HepG2 (cell line): ENCODE measurements around the gene RAD1. TPM values are rescaled to one million over a fixed set of nuclear protein-coding genes. Genes with fewer than 3 reads are reported as not detected.

ENCODE experiments used
- ATAC-seq: fragments of 200-7000 bp; cut with Tn5 transposase; 3 replicates; pipeline ENCODE4 v1.9.1; 2020; ENCODE audit warnings: mild to moderate bottlenecking, moderate library complexity
- BruUV-seq: library from RNA; stranded (reverse); fragments of 400-500 nt; replicated peaks from 2 replicates; lab custom pipeline; 2021; lab: Mats Ljungman, UMichigan
- CTCF ChIA-PET: fragments of 300-600 bp; formaldehyde crosslinking; extraction: SDS; loops from one replicate; lab custom pipeline; 2021; ENCODE audit warnings: low total read pairs, inconsistent platforms, low intra/inter-chr PET ratio; lab: Yijun Ruan, JAX
- POLR2A ChIA-PET: fragments of 350-600 bp; sonication (Branson Sonifier 250); formaldehyde crosslinking; loops from one replicate; lab custom pipeline; 2020; ENCODE audit warnings: antibody characterized with exemption, inconsistent platforms; lab: Yijun Ruan, JAX
- DNase-seq: peaks from one replicate; pipeline ENCODE4 v3.0.0-alpha.2; 2015; ENCODE audit warnings: low spot score
- FAIRE-seq: peaks from 3 replicates; lab custom pipeline; 2011; peaks lifted over from hg19 to GRCh38; lab: Jason Lieb, UNC
- H2AFZ ChIP-seq: one replicate; pipeline ENCODE4 v1.6.1; 2011; ENCODE audit warnings: low read length, inconsistent platforms
- H3K27ac ChIP-seq: fragments of 300-600 bp; 3 replicates; pipeline ENCODE4 v1.8.0; 2011; ENCODE audit warnings: mixed run types, mild to moderate bottlenecking, mixed read lengths, low read length, inconsistent platforms; ENCODE audit not compliant: insufficient read depth; ENCODE audit errors: extremely low read length
- H3K27me3 ChIP-seq, 2 experiments: fragments of 200-600 bp in 1 of 2; 2 replicates in 1 of 2; 3 replicates in 1 of 2; pipeline versions ENCODE4 v1.6.0 to v1.8.0; 2011; ENCODE audit warnings: low read length in 2 of 2, mild to moderate bottlenecking in 2 of 2, moderate library complexity in 2 of 2, inconsistent platforms in 1 of 2; ENCODE audit not compliant: insufficient read depth in 2 of 2, control insufficient read depth in 1 of 2
- H3K36me3 ChIP-seq, 2 experiments: fragments of 200-600 bp in 1 of 2; replicated peaks in 1 of 2; 2 replicates in 1 of 2; 3 replicates in 1 of 2; pipeline versions ENCODE4 v1.5.1 to v1.8.0; 2011; ENCODE audit warnings: low read length in 2 of 2, inconsistent platforms in 1 of 2; ENCODE audit not compliant: insufficient read depth in 2 of 2, control insufficient read depth in 1 of 2
- H3K4me1 ChIP-seq: 2 replicates; pipeline ENCODE4 v1.5.1; 2012; ENCODE audit warnings: low read length, inconsistent platforms; ENCODE audit not compliant: insufficient read depth
- H3K4me2 ChIP-seq: 2 replicates; pipeline ENCODE4 v1.6.0; 2011; ENCODE audit warnings: low read depth, low read length, inconsistent platforms
- H3K4me3 ChIP-seq, 3 experiments: fragments of 200-600 bp in 1 of 3; sonication (generic), shearing (Covaris generic) in 1 of 3; replicated peaks in 1 of 3; 2 replicates each; pipeline ENCODE4 v1.5.1; 2011 to 2016; ENCODE audit warnings: low read length in 3 of 3, inconsistent platforms in 2 of 3, low read depth in 2 of 3, mild to moderate bottlenecking in 2 of 3, control low read depth in 1 of 3, mixed read lengths in 1 of 3; ENCODE audit not compliant: insufficient read depth in 1 of 3
- H3K79me2 ChIP-seq: one replicate; pipeline ENCODE4 v1.6.1; 2011; ENCODE audit warnings: low read length, inconsistent platforms; ENCODE audit not compliant: insufficient read depth
- H3K9ac ChIP-seq: 2 replicates; pipeline ENCODE4 v1.6.0; 2011; ENCODE audit warnings: mild to moderate bottlenecking, low read depth, low read length, inconsistent platforms; ENCODE audit not compliant: insufficient read depth
- H3K9me3 ChIP-seq: 2 replicates; pipeline ENCODE4 v1.5.1; 2012; ENCODE audit warnings: mild to moderate bottlenecking, low read length
- H4K20me1 ChIP-seq: 2 replicates; pipeline ENCODE4 v1.6.0; 2011; ENCODE audit warnings: inconsistent platforms, mild to moderate bottlenecking, low read length, moderate library complexity; ENCODE audit not compliant: insufficient read depth
- ASH2L ChIP-seq: fragments of 300-600, 200-600 bp; sonication (generic); IDR thresholded peaks from 2 replicates; pipeline ENCODE4 v1.7.0; 2017; ENCODE audit warnings: low read depth, mild to moderate bottlenecking, moderate library complexity, mixed read lengths, low read length; ENCODE audit not compliant: insufficient read length
- HES4 ChIP-seq: sonication (generic); formaldehyde crosslinking; IDR thresholded peaks from 2 replicates; pipeline ENCODE4 v1.9.0; 2021; ENCODE audit warnings: mild to moderate bottlenecking, missing genetic modification reagents, borderline replicate concordance
- KAT2B ChIP-seq: fragments of 150-350 bp; IDR thresholded peaks from 2 replicates; pipeline ENCODE4 v1.6.1; 2014; ENCODE audit warnings: low read depth, low read length, borderline replicate concordance
- NCOR1 ChIP-seq: fragments of 200-600 bp; sonication (generic); IDR thresholded peaks from 2 replicates; pipeline ENCODE4 v1.7.0; 2017; ENCODE audit warnings: antibody characterized with exemption, low read length, borderline replicate concordance
- NR1H2 ChIP-seq: sonication (generic); formaldehyde crosslinking; IDR thresholded peaks from 2 replicates; pipeline ENCODE4 v1.8.1; 2022; ENCODE audit warnings: low read depth, missing genetic modification reagents, borderline replicate concordance
- PCBP2 ChIP-seq: fragments of 200-400 bp; formaldehyde crosslinking; optimal IDR thresholded peaks from 2 replicates; pipeline ENCODE3; 2018; ENCODE audit warnings: low read length, low read depth; ENCODE audit not compliant: poor library complexity, severe bottlenecking
- POLR2G ChIP-seq: fragments of 200-400 bp; formaldehyde crosslinking; IDR thresholded peaks from 2 replicates; pipeline ENCODE4 v1.6.1; 2018; ENCODE audit warnings: mild to moderate bottlenecking, low read depth, low read length, moderate library complexity
- TGIF2 ChIP-seq: IDR thresholded peaks from 2 replicates; pipeline ENCODE4 v1.6.1; 2016; ENCODE audit warnings: control low read depth, missing compliant biosample characterization
- YEATS2 ChIP-seq: sonication (generic); formaldehyde crosslinking; IDR thresholded peaks from 2 replicates; pipeline ENCODE4 v1.4.0; 2020; ENCODE audit warnings: missing genetic modification reagents, borderline replicate concordance
- ZNF546 ChIP-seq: sonication (generic); formaldehyde crosslinking; conservative IDR thresholded peaks from 2 replicates; pipeline ENCODE4 v1.8.1; 2023; ENCODE audit warnings: mild to moderate bottlenecking, missing genetic modification reagents
- ZNF547 ChIP-seq: sonication (generic); formaldehyde crosslinking; IDR thresholded peaks from 2 replicates; pipeline ENCODE4 v1.5.1; 2020; ENCODE audit warnings: mild to moderate bottlenecking, missing genetic modification reagents
- ZNF746 ChIP-seq: sonication (generic); formaldehyde crosslinking; IDR thresholded peaks from 2 replicates; pipeline ENCODE4 v1.8.0; 2022; ENCODE audit warnings: mild to moderate bottlenecking, missing genetic modification reagents
- ZNF879 ChIP-seq: sonication (generic); formaldehyde crosslinking; IDR thresholded peaks from 2 replicates; pipeline ENCODE4 v1.8.1; 2023; ENCODE audit warnings: missing genetic modification reagents
- WGBS: methylation state at CpG from one replicate; pipeline ENCODE4 v1.1.6; 2017; ENCODE audit warnings: low lambda C conversion rate; 5-methylcytosine and 5-hydroxymethylcytosine counted together
- in situ Hi-C: cut with HindIII; loops from 2 replicates; pipeline ENCODE4 v1.10.0; 2017; ENCODE audit warnings: low pct_unique_long_range_greater_than_20kb; ENCODE audit not compliant: extremely low pct_ligation_motif_present
- intact Hi-C: fragments of 100-400 bp; cut with micrococcal nuclease; formaldehyde crosslinking; loops from one replicate; pipeline ENCODE4 v1.10.0; 2022; ENCODE audit not compliant: unreplicated experiment
- polyA plus RNA-seq, 8 experiments: library from polyadenylated mRNA; depleted of rRNA in 3 of 8; stranded (reverse) in 7 of 8; unstranded in 1 of 8; fragments of >200 nt; fragmentation: Illumina TruSeq in 4 of 8; extraction: Trizol in 4 of 8; gene quantifications; 2 replicates each; pipeline versions ENCODE4 v1.2.1 to v1.2.3, GENCODE V29; 2011 to 2016; ENCODE audit warnings: low read depth in 4 of 8, missing spikeins in 1 of 8, mixed read lengths in 1 of 8; ENCODE audit not compliant: insufficient read depth in 1 of 8
- total RNA-seq, 5 experiments: library from RNA; depleted of rRNA; stranded (reverse); fragments of >200 nt; fragmentation: Illumina TruSeq; extraction: Trizol; gene quantifications; 2 replicates each; pipeline ENCODE4 v1.2.3, GENCODE V29; 2016; ENCODE audit warnings: low read depth in 1 of 5
- TF ChIP-seq, protein P1 (sequence below): sonication (generic); formaldehyde crosslinking; IDR thresholded peaks from 2 replicates; pipeline ENCODE4 v1.4.0; 2020; ENCODE audit warnings: missing genetic modification reagents
- TF ChIP-seq, protein P2 (sequence below), 2 experiments: sonication (generic) in 1 of 2; formaldehyde crosslinking in 1 of 2; IDR thresholded peaks; 2 replicates each; pipeline versions ENCODE4 v1.5.1 to v1.6.1; 2011 to 2020; ENCODE audit warnings: borderline replicate concordance in 1 of 2, low read depth in 1 of 2, low read length in 1 of 2, mild to moderate bottlenecking in 1 of 2, missing genetic modification reagents in 1 of 2, moderate library complexity in 1 of 2
- TF ChIP-seq, protein P3 (sequence below): sonication (generic); formaldehyde crosslinking; IDR thresholded peaks from 2 replicates; pipeline ENCODE4 v1.8.0; 2022; ENCODE audit warnings: mild to moderate bottlenecking, missing genetic modification reagents; ENCODE audit not compliant: insufficient replicate concordance
- TF ChIP-seq, protein P4 (sequence below): sonication (generic); formaldehyde crosslinking; IDR thresholded peaks from 2 replicates; pipeline ENCODE4 v1.5.0; 2020; ENCODE audit warnings: mild to moderate bottlenecking, missing genetic modification reagents

The RAD1 gene
- total and polyA plus RNA-seq, 2 of the 13 experiments (the other 11 are each of a cell fraction or from before 2014, with no cell fraction given), result 14.7 to 39.1 TPM

DNA sequence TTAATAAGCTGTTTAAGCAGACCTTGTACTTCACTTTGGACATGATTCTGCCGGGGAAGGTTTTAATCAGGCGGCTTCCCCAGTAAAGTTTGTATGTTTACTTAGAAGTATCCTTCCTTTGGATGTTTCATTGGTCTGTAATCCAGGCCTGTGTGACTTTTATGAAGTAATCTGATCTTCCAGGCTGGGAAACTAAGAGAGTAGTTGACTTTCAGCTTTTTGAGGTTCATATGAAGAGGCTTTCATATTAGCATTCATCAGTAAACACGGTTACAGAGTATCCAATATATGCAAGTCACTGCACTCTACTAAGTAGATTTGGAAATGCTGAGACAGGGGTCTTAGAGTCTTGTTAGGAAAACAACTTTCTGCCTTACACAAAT is 15.1 kb upstream of the RAD1 start:
- Histone ChIP-seq H3K4me3 (peak overlapping the region; percentile 91 to 99 (median 96)), H3K27ac (peak overlapping the region; percentile 92), H3K4me2 (peak overlapping the region; percentile 77), H3K36me3 (peaks cover 0 to 16% of the 10 kb centered on the region in 2 experiments; a peak in 2 of 5 replicates), H3K79me2 (peaks cover 41% of the 10 kb centered on the region), H3K27me3 (no peaks in the 10 kb centered on the region; a peak in 1 of 5 replicates), H3K4me1 (peaks cover 19% of the 10 kb centered on the region), H4K20me1 (no peaks in the 10 kb centered on the region), H2AFZ (peak overlapping the region; percentile 46), H3K9me3 (no peaks in the 10 kb centered on the region), H3K9ac (peak overlapping the region; percentile 94)
- in situ Hi-C loops, result no loop called here
- no TSS peak for BruUV-seq
- intact Hi-C loops, result no loop called here
- no peak for ATAC-seq
- no peak for DNase-seq
- WGBS, result 0% methylated on average over 3 of the region's 3 CpGs
- ChIA-PET POLR2A (interaction anchor here (0.7 to 3.4 kb wide), 5 partner anchors 9 to 92 kb away, joined by 3 to 92 read pairs (median 8); partner anchors contain the start of genes BRIX1, RAD1 and TTC23L), CTCF (no interaction called here)
- FAIRE-seq, result no peak
- TF ChIP-seq YEATS2 (CRISPR knock-in tag) (no peak), NR1H2 (no peak), HES4 (CRISPR knock-in tag) (no peak), ZNF546 (no peak), TGIF2 (CRISPR knock-in tag) (no peak), KAT2B (no peak), NCOR1 (no peak), PCBP2 (no peak), ZNF879 (CRISPR knock-in tag) (no peak), POLR2G (no peak), ZNF746 (CRISPR knock-in tag) (no peak), ZNF547 (no peak), ASH2L (peak; percentile 38)
- TF ChIP-seq, protein P1, sequence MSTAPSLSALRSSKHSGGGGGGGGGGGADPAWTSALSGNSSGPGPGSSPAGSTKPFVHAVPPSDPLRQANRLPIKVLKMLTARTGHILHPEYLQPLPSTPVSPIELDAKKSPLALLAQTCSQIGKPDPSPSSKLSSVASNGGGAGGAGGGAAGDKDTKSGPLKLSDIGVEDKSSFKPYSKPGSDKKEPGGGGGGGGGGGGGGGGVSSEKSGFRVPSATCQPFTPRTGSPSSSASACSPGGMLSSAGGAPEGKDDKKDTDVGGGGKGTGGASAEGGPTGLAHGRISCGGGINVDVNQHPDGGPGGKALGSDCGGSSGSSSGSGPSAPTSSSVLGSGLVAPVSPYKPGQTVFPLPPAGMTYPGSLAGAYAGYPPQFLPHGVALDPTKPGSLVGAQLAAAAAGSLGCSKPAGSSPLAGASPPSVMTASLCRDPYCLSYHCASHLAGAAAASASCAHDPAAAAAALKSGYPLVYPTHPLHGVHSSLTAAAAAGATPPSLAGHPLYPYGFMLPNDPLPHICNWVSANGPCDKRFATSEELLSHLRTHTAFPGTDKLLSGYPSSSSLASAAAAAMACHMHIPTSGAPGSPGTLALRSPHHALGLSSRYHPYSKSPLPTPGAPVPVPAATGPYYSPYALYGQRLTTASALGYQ, result no peak
- TF ChIP-seq, protein P2, sequence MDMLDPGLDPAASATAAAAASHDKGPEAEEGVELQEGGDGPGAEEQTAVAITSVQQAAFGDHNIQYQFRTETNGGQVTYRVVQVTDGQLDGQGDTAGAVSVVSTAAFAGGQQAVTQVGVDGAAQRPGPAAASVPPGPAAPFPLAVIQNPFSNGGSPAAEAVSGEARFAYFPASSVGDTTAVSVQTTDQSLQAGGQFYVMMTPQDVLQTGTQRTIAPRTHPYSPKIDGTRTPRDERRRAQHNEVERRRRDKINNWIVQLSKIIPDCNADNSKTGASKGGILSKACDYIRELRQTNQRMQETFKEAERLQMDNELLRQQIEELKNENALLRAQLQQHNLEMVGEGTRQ (IDR thresholded peaks at IDR 0.05; ENCODE audit: low read depth, low read length), result no peak
- TF ChIP-seq, protein P2 (CRISPR knock-in tag; IDR thresholded peaks at IDR 0.05; ENCODE audit: borderline replicate concordance), result no peak
- TF ChIP-seq, protein P3, sequence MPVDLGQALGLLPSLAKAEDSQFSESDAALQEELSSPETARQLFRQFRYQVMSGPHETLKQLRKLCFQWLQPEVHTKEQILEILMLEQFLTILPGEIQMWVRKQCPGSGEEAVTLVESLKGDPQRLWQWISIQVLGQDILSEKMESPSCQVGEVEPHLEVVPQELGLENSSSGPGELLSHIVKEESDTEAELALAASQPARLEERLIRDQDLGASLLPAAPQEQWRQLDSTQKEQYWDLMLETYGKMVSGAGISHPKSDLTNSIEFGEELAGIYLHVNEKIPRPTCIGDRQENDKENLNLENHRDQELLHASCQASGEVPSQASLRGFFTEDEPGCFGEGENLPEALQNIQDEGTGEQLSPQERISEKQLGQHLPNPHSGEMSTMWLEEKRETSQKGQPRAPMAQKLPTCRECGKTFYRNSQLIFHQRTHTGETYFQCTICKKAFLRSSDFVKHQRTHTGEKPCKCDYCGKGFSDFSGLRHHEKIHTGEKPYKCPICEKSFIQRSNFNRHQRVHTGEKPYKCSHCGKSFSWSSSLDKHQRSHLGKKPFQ, result no peak
- TF ChIP-seq, protein P4, sequence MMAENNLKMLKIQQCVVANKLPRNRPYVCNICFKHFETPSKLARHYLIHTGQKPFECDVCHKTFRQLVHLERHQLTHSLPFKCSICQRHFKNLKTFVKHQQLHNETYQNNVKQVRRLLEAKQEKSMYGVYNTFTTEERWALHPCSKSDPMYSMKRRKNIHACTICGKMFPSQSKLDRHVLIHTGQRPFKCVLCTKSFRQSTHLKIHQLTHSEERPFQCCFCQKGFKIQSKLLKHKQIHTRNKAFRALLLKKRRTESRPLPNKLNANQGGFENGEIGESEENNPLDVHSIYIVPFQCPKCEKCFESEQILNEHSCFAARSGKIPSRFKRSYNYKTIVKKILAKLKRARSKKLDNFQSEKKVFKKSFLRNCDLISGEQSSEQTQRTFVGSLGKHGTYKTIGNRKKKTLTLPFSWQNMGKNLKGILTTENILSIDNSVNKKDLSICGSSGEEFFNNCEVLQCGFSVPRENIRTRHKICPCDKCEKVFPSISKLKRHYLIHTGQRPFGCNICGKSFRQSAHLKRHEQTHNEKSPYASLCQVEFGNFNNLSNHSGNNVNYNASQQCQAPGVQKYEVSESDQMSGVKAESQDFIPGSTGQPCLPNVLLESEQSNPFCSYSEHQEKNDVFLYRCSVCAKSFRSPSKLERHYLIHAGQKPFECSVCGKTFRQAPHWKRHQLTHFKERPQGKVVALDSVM (CRISPR knock-in tag), result no peak
